Activated CD4-positive, alpha-beta T cell treated with anti-CD3 and anti-CD28 coated beads for 36 hours (primary cell): ENCODE results near the gene FAM168B. TPM values are rescaled to one million over a fixed set of nuclear protein-coding genes. Genes with fewer than 3 reads are reported as not detected.

ENCODE experiments used
- ATAC-seq: fragments of 200-7000 bp; cut with Tn5 transposase; one replicate; pipeline ENCODE4 v1.10.0; 2021; ENCODE audit warnings: mild to moderate bottlenecking, moderate library complexity
- CTCF ChIA-PET: fragments of 350-600 bp; sonication (Branson Sonifier 250); formaldehyde crosslinking; loops from one replicate; lab custom pipeline; 2021; ENCODE audit warnings: antibody characterized with exemption; lab: Charles Lee
- POLR2A ChIA-PET: fragments of 350-600 bp; sonication (Branson Sonifier 250); formaldehyde crosslinking; loops from one replicate; lab custom pipeline; 2021; ENCODE audit warnings: antibody characterized with exemption, inconsistent platforms; lab: Charles Lee
- DNase-seq: peaks from one replicate; pipeline ENCODE4 v3.0.0-alpha.2; 2020
- H3K27ac Mint-ChIP-seq: one replicate; pipeline ENCODE4 v1.8.0; 2021; ENCODE audit warnings: mixed read lengths
- H3K27me3 Mint-ChIP-seq: one replicate; pipeline ENCODE4 v1.8.0; 2021; ENCODE audit warnings: mixed read lengths
- H3K36me3 Mint-ChIP-seq: one replicate; pipeline ENCODE4 v1.8.0; 2021; ENCODE audit warnings: low read depth, mixed read lengths
- H3K4me1 Mint-ChIP-seq: one replicate; pipeline ENCODE4 v1.8.0; 2021; ENCODE audit warnings: mixed read lengths
- H3K4me3 Mint-ChIP-seq: one replicate; pipeline ENCODE4 v1.8.0; 2021; ENCODE audit warnings: mild to moderate bottlenecking, moderate library complexity, mixed read lengths
- H3K9me3 Mint-ChIP-seq: one replicate; pipeline ENCODE4 v1.8.0; 2021; ENCODE audit warnings: low read depth, mixed read lengths
- intact Hi-C, 2 experiments: fragments of 100-400 bp; cut with DNase I in 1 of 2; cut with micrococcal nuclease in 1 of 2; formaldehyde crosslinking; loops; one replicate each; pipeline versions ENCODE4 v1.14.2 to v1.15.1; 2022 to 2024; cut with DNase I, micrococcal nuclease
- total RNA-seq, 2 experiments: library from RNA; stranded (reverse); gene quantifications; one replicate each; pipeline ENCODE4 v1.2.3, GENCODE V29; 2021

Gene FAM168B
- total RNA-seq, 2 experiments from 2014 or later, result 59.8 to 74.7 TPM

DNA sequence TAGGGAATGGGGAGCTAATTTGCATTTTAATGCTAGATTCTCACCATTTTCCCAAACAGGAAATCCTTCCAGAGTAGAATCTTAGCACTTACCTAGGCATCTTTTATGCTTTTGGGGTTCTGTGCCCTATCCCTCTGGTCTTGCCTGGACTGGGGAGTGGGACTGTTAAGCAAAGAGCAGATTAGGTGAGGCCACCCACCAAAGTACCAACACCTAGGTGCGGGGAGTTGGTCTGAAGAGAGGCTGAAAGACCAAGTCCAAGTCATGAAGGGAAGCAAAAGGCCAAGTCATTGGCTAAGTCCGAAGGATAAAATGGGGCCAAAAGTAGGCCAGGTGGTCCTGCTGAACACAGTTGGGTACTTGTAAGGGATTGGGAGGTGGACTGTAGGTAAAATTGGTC lies 86.7 kb downstream of the FAM168B start:
- H3K27me3 Mint-ChIP-seq, result peaks cover 8% of the 10 kb centered on the region
- H3K36me3 Mint-ChIP-seq, result no peaks in the 10 kb centered on the region
- no peak overlapping the region for H3K4me3 Mint-ChIP-seq
- POLR2A ChIA-PET, result no interaction called here
- intact Hi-C loops, result no loop called here
- H3K27ac Mint-ChIP-seq, result no peak overlapping the region
- no peak for ATAC-seq
- no peaks in the 10 kb centered on the region for H3K9me3 Mint-ChIP-seq
- CTCF ChIA-PET, result no interaction called here
- H3K4me1 Mint-ChIP-seq, result peaks cover 20% of the 10 kb centered on the region
- no peak for DNase-seq

- ATAC-seq, result no peak
- ChIA-PET CTCF (interaction anchor here (0.6 to 1.0 kb wide), 2 partner anchors 16 to 132 kb away, joined by 3 read pairs; no protein-coding TSS in a partner anchor), POLR2A (no interaction called here)
- H3K27me3 Mint-ChIP-seq, result peaks cover 10% of the 10 kb centered on the region
- intact Hi-C loops, result no loop called here
- peaks cover 8% of the 10 kb centered on the region for H3K4me1 Mint-ChIP-seq
- H3K4me3 Mint-ChIP-seq, result no peak overlapping the region
- H3K36me3 Mint-ChIP-seq, result no peaks in the 10 kb centered on the region
- DNase-seq, result no peak
- H3K9me3 Mint-ChIP-seq, result no peaks in the 10 kb centered on the region
- no peak overlapping the region for H3K27ac Mint-ChIP-seq
Measured at GRCh38 chr2:131005216-131005935, 87.9 kb downstream of the FAM168B start.

DNA sequence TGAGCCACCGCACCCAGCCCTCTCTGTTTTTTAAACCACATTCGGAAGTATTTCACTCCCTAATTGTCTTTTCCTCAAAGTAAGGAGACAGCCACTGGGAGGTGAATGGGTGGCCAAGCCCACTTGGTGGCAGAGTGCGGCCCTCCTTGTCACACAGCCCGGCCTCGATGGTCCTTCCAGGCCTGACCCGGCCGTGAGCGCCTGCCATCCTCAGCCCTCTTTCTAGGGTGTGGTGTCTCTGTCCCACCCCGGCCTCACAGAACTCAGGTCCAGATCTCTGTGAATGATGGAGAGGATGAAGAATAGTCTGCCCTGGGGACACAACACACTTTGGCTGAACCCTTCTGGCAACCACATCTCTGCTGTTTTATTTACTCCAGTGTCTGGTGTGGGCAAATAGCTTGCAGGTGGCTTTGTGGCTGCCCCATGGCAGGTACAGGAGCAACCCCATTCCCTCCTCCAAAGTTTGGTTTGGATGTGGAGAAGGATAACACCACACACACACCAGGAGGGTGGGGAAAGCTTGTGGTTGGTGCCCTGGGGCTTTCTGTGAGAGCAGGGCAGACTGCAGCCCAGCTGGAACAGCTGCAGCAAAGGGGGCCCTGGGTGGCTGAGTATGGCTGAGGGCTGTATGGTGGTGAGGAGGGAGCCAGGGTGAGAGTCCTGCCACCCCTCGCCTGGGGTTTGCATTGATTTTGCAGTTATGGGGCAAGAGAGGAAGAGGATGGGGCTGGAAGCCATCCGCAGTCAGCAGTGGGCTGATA lies 88.6 kb downstream of the FAM168B start:
- DNase-seq (no peak), ATAC-seq (no peak)
- Mint-ChIP-seq H3K27ac (no peak overlapping the region), H3K4me1 (peaks cover 2% of the 10 kb centered on the region), H3K4me3 (no peak overlapping the region), H3K27me3 (peaks cover 13% of the 10 kb centered on the region), H3K9me3 (no peaks in the 10 kb centered on the region), H3K36me3 (no peaks in the 10 kb centered on the region)
- ChIA-PET CTCF (interaction anchor here (1.0 kb wide), 1 partner anchor 131 kb away, joined by 3 read pairs; no protein-coding TSS in a partner anchor), POLR2A (no interaction called here)
- intact Hi-C loops, result no loop called here

DNA sequence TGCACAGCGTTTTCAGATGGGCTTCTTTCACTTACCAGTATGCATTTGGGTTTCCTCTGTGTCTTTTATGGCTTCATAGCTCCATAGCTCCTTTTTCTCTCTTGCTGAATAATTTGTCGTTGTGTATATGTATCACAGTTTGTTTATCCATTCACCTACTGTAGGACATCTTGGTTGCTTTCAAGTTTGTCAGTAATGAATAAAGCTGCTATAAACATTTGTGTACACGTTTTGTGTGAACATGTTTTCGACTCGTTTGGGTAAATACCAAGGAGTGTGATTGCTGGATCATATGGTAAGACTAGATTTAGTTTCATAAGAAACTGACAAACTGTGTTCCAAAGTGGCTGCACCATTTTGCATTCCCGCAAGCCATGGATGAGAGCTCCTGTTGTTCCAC lies 94.7 kb downstream of the FAM168B start:
- H3K27ac Mint-ChIP-seq, result no peak overlapping the region
- DNase-seq (no peak), ATAC-seq (no peak)
- H3K9me3 Mint-ChIP-seq, result no peaks in the 10 kb centered on the region
- H3K4me3 Mint-ChIP-seq, result no peak overlapping the region
- H3K4me1 Mint-ChIP-seq, result no peaks in the 10 kb centered on the region
- CTCF ChIA-PET, result no interaction called here
- intact Hi-C loops, result no loop called here
- H3K27me3 Mint-ChIP-seq, result peaks cover 16% of the 10 kb centered on the region
- no peaks in the 10 kb centered on the region for H3K36me3 Mint-ChIP-seq
- POLR2A ChIA-PET, result no interaction called here

Other genes starting within 250 kb of the FAM168B start
- gene PLEKHB2, start 11.9 kb upstream of the FAM168B start, total RNA-seq, result 10 to 100 TPM; 39.9 to 42.4 TPM
- under 1 TPM; 0.50 to 0.76 TPM for gene POTEE, start 116.1 kb upstream of the FAM168B start, total RNA-seq